MCF 10A (cell line): ENCODE data around the gene ATG14. TPM values are rescaled to one million over a fixed set of nuclear protein-coding genes. Genes with fewer than 3 reads are reported as not detected.
A peak's percentile ranks its signal among the peaks of the same experiment; 100 is the strongest.

Source experiments
- BruUV-seq: library from RNA; stranded (reverse); fragments of 400-500 nt; replicated peaks from 2 replicates; lab custom pipeline; 2021; lab: Mats Ljungman, UMichigan
- CTCF ChIA-PET: fragments of 300-600 bp; sonication (Branson Sonifier 250); formaldehyde crosslinking; extraction: SDS; loops from one replicate; lab custom pipeline; 2021; ENCODE audit warnings: antibody characterized with exemption, inconsistent platforms; lab: Yijun Ruan, JAX
- POLR2A ChIA-PET: fragments of 300-600, 350-650 bp; sonication (Branson Sonifier 250); formaldehyde crosslinking; extraction: SDS; loops from one replicate; lab custom pipeline; 2020; ENCODE audit warnings: antibody characterized with exemption, inconsistent platforms; lab: Yijun Ruan, JAX
- DNase-seq: peaks from one replicate; pipeline ENCODE4 v3.0.0-alpha.2; 2018; ENCODE audit not compliant: unreplicated experiment
- H3K27ac Mint-ChIP-seq: one replicate; pipeline ENCODE4 v1.8.0; 2022; ENCODE audit warnings: mild to moderate bottlenecking, low read depth, mixed read lengths; ENCODE audit not compliant: unreplicated experiment
- H3K27me3 Mint-ChIP-seq: one replicate; pipeline ENCODE4 v1.8.0; 2022; ENCODE audit warnings: mixed read lengths; ENCODE audit not compliant: insufficient read depth, unreplicated experiment
- H3K36me3 Mint-ChIP-seq: one replicate; pipeline ENCODE4 v1.8.0; 2022; ENCODE audit warnings: mild to moderate bottlenecking, moderate library complexity, mixed read lengths; ENCODE audit not compliant: insufficient read depth, unreplicated experiment
- H3K4me1 Mint-ChIP-seq: one replicate; pipeline ENCODE4 v1.8.0; 2022; ENCODE audit warnings: mixed read lengths; ENCODE audit not compliant: insufficient read depth, unreplicated experiment
- H3K4me3 Mint-ChIP-seq: one replicate; pipeline ENCODE4 v1.8.0; 2022; ENCODE audit warnings: mild to moderate bottlenecking, moderate library complexity, mixed read lengths; ENCODE audit not compliant: unreplicated experiment
- H3K9me3 Mint-ChIP-seq: one replicate; pipeline ENCODE4 v1.8.0; 2022; ENCODE audit warnings: mixed read lengths; ENCODE audit not compliant: unreplicated experiment
- intact Hi-C: fragments of 100-400 bp; cut with micrococcal nuclease; formaldehyde crosslinking; loops from 2 replicates; pipeline ENCODE4 v1.14.1; 2022
- total RNA-seq: library from RNA; stranded (reverse); gene quantifications from 2 replicates; pipeline ENCODE4 v1.2.3, GENCODE V29; 2022
- TF ChIP-seq, protein P1 (sequence below): fragments of 200-600 bp; IDR thresholded peaks from one replicate; pipeline ENCODE4 v1.8.0; 2022; ENCODE audit warnings: antibody characterized with exemption, mild to moderate bottlenecking; ENCODE audit not compliant: unreplicated experiment

The ATG14 gene
- total RNA-seq, 1 experiment from 2014 or later: 6.6 TPM

DNA sequence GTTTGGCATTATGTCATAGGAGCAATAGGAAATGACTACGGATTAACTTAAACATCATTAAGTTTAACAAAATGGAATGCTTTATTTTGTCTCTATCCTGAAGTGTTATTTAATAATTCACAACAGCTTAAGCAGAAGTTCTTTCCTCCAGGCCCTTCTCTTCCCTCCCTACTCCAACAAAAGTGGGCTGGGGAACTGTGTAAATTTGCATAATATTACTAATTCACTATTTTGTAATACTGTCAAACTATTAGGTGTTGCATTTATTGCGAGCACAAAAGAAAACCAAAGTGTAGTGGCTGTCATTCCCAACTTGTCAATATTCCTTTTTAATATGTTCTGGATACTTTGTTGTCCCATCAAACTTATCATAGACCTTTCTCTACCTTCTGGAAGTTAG is 69.8 kb downstream of the ATG14 start:
- no peaks in the 10 kb centered on the region for H3K9me3 Mint-ChIP-seq
- CTCF ChIA-PET: no interaction called here
- intact Hi-C loops: no loop called here
- POLR2A ChIA-PET: interaction anchor here (0.6 kb wide), 1 partner anchor 10 kb away, joined by 3 read pairs; no protein-coding TSS in a partner anchor
- H3K4me1 Mint-ChIP-seq: peaks cover 8% of the 10 kb centered on the region
- no peak overlapping the region for H3K4me3 Mint-ChIP-seq
- H3K27ac Mint-ChIP-seq: no peak overlapping the region
- no peaks in the 10 kb centered on the region for H3K27me3 Mint-ChIP-seq
- no peaks in the 10 kb centered on the region for H3K36me3 Mint-ChIP-seq
- DNase-seq: no peak
- BruUV-seq: no TSS peak
- TF ChIP-seq, protein P1, sequence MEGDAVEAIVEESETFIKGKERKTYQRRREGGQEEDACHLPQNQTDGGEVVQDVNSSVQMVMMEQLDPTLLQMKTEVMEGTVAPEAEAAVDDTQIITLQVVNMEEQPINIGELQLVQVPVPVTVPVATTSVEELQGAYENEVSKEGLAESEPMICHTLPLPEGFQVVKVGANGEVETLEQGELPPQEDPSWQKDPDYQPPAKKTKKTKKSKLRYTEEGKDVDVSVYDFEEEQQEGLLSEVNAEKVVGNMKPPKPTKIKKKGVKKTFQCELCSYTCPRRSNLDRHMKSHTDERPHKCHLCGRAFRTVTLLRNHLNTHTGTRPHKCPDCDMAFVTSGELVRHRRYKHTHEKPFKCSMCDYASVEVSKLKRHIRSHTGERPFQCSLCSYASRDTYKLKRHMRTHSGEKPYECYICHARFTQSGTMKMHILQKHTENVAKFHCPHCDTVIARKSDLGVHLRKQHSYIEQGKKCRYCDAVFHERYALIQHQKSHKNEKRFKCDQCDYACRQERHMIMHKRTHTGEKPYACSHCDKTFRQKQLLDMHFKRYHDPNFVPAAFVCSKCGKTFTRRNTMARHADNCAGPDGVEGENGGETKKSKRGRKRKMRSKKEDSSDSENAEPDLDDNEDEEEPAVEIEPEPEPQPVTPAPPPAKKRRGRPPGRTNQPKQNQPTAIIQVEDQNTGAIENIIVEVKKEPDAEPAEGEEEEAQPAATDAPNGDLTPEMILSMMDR: no peak

DNA sequence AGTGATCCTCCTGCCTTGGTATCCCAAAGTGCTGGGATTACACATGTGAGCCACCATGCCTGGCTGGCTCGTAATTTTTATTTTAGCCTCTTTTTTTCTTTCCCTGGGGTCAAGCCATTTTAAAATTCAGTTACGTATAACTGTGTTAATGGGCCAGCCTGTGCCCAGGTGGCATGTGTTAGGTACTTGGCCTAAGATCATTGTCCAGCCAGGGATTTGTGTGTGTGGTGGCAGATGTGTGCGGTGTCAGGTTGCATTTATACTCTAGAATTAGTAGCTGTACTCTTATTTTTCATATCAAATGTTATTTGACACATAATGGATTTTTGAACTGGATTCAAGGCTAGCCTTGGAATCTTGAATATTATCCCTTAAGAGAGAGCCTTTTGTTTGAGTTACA is 71.1 kb downstream of the ATG14 start:
- H3K4me1 Mint-ChIP-seq: peaks cover 8% of the 10 kb centered on the region
- no TSS peak for BruUV-seq
- H3K4me3 Mint-ChIP-seq: no peak overlapping the region
- no peaks in the 10 kb centered on the region for H3K36me3 Mint-ChIP-seq
- H3K27ac Mint-ChIP-seq: no peak overlapping the region
- TF ChIP-seq, protein P1: no peak
- no peaks in the 10 kb centered on the region for H3K27me3 Mint-ChIP-seq
- DNase-seq: no peak
- ChIA-PET CTCF (interaction anchor here (1.0 kb wide), 1 partner anchor 42 kb away, joined by 4 read pairs; no protein-coding TSS in a partner anchor), POLR2A (no interaction called here)
- intact Hi-C loops: no loop called here
- H3K9me3 Mint-ChIP-seq: no peaks in the 10 kb centered on the region

DNA sequence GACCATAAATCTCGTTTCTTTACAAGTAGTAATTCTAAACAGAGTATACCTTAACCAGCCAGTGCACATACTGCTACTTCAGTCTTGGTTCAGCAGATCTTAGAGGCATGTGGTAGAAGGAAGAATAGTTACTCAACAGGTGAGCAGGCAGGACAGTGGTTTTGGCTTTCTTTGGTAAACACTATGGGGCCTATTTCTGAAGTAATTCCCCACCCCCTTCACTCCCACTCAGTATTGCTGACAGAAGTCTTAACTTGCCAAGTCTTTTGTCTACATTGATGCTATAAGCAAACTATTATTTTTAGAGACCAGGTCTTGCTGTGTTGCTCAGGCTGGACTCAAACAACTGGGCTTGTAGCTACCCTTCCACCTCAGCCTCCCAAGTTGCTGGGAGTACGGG is 71.9 kb downstream of the ATG14 start:
- H3K27me3 Mint-ChIP-seq: no peaks in the 10 kb centered on the region
- H3K36me3 Mint-ChIP-seq: no peaks in the 10 kb centered on the region
- TF ChIP-seq, protein P1: no peak
- H3K9me3 Mint-ChIP-seq: no peaks in the 10 kb centered on the region
- POLR2A ChIA-PET: no interaction called here
- peaks cover 8% of the 10 kb centered on the region for H3K4me1 Mint-ChIP-seq
- intact Hi-C loops: no loop called here
- H3K27ac Mint-ChIP-seq: no peak overlapping the region
- H3K4me3 Mint-ChIP-seq: no peak overlapping the region
- CTCF ChIA-PET: interaction anchor here (0.6 to 1.0 kb wide), 3 partner anchors 8 to 1080 kb away, joined by 4 read pairs; no protein-coding TSS in a partner anchor
- no TSS peak for BruUV-seq
- DNase-seq: peak; percentile 68

DNA sequence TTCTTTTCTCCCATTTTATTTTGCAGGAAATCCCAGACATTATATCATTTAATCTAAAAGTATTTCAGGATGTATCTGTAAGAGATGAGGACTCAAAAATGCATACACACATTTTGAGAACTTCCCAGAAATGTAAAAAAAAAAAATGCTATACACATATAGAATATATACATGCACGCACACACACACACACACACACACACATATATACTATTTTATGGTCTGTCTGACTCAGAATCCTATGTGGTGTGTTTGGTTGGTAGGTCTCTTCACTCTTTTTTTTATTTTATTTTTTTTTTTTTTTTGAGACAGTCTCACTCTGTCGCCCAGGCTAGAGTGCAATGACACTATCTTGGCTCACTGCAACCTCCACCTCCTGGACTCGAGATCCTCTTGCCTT is 74.9 kb downstream of the ATG14 start:
- intact Hi-C loops: no loop called here
- Mint-ChIP-seq H3K36me3 (no peaks in the 10 kb centered on the region), H3K9me3 (no peaks in the 10 kb centered on the region), H3K27me3 (no peaks in the 10 kb centered on the region), H3K27ac (no peak overlapping the region), H3K4me3 (no peak overlapping the region), H3K4me1 (peaks cover 23% of the 10 kb centered on the region)
- POLR2A ChIA-PET: interaction anchor here (0.6 to 1.2 kb wide), 3 partner anchors 10 to 115 kb away, joined by 3 read pairs; no protein-coding TSS in a partner anchor
- DNase-seq: no peak
- CTCF ChIA-PET: interaction anchor here (0.8 to 1.1 kb wide), 2 partner anchors 66 to 87 kb away, joined by 3 read pairs; no protein-coding TSS in a partner anchor
- no TSS peak for BruUV-seq
- TF ChIP-seq, protein P1: no peak
